UCSD-AML1 (cell line): ENCODE data around the gene TRAF3IP1.

Source experiments
- DNase-seq: peaks from one replicate; lab custom pipeline; 2025; ENCODE audit not compliant: unreplicated experiment; lab: John Stamatoyannopoulos, UW

Gene TRAF3IP1

DNA sequence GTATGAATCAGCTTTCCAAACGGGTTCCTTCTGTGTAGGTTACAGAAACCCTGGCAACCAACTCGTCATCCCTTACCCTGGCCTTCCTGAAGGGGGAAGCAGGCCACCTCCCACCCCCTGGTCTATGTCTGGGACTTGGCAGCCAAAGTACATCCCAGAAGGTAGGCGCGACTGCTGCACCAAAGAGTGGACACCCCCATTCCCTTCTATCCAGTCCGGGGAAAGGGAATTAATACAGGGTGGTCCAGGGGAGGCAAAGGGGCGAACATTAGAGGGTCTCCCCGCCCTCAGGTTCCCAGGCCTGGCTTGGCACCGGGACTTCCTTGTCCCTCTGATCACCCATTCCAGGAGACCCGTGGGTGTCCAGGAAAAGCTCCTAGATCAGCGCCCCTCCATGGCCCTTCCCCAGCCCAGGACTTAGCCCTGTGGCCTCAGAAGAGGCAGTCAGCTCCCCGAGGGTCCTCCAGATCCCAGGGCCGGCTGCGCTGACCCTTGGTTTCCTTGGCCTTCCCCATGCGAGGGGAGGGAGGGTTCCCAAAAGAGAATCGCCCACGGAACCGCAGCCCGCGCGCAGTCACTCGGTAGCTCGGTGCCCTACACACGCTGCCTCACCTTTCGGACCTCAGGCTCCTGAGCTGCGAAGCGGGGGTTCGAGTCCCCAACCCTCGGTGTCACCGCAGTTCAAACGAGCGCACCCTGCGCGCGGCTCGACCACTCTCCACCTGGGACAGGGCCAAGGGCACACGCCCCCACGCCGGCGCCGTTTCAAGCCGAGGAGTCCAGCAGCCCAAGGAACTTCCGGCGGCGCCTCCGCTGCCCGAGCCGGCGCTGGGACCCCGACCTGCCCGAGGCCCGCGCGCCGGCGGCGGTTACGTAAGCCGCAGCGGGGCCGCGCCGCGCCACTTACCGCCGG, 32.3 kb upstream of the TRAF3IP1 start, which contains the start of gene PER2:
Gene PER2 (minus strand): TSS at position 874 of the 913 bp plus-strand sequence. CDS start 10,674 bp downstream, outside the sequence.
- DNase-seq: peak; percentile 40

DNA sequence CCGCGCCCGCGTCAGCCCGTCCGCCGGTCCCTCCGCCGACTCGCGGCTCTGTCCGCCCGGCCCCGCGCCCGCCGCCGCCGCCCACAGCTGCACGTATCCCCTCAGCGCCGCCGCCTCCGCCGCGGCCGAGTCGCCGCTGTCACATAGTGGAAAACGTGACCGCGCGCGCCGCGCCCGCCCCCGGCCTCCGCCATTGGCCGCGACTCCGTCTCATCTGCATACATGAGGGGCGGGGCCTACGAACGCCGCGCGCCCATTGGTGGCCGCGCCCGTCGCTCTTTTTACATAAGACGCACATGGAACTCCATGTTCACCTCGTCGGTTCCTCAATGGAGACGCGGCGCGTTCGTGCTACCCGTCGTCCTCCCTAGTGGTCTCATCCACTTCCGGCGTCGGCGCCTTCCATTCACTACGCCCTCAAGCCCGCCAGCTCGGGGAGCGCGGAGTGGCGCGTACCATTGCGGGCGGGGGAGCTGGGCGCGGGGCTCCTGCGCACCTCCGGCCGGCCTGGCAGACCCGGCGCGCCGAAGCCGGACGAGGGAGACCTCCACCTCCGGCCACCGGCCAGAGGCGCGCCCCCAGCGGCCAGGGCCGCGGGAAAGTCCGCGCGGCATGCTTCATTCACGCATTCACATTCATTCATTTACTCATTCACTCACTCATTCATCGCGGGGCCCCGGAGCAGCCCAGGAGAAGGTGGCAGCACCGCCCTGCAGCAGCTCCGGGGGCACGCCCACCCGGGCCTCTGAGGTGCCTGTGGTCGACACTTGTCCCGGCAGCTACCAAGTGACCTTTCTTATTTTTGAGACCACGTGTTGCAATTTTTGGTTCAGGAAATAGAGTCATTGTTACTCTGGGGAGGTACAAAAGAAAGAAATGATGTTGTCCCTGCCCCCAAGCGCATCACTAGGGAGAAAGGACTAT, 31.4 kb upstream of the TRAF3IP1 start:
- DNase-seq: peak; percentile 98

DNA sequence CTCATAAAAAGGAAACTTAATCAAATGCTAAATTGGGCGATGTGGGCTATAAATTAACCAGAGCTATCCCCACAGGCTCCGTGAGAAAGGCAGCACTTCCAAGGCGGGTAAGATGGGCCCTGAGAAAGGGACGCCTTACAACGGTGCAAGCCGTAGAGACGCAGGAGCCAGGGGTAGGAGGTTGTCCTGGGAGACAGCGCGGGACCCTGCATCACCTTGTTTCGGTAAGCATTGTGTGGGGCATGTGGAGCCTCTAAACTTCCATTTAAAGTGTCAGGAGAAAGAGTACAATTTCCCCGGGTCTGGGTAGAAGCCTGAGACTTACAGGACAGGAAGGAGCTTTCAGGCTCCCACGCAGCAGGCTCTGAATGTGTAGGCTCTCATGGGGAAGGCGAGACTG, 30.7 kb upstream of the TRAF3IP1 start:
- DNase-seq: no peak

DNA sequence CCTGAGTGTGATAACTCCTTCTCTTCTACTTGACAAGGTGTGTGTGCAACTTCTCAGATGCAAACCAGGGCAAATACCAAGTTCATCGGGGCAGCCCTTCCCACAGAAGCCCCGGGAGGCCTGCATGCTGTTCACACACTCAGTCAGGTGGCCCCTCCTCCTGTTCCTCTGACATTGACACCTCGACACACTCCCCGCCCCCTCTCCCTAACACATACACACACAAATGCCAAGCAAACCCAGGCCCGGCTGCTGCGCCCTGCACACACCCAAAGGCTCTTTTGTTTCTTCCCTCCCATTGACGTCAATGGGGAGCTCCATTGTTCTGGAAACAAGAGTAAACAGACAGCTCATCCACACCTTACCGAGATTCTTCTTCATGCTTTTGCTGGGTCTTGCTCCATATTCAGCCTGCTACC, 30.2 kb upstream of the TRAF3IP1 start:
- DNase-seq: no peak

DNA sequence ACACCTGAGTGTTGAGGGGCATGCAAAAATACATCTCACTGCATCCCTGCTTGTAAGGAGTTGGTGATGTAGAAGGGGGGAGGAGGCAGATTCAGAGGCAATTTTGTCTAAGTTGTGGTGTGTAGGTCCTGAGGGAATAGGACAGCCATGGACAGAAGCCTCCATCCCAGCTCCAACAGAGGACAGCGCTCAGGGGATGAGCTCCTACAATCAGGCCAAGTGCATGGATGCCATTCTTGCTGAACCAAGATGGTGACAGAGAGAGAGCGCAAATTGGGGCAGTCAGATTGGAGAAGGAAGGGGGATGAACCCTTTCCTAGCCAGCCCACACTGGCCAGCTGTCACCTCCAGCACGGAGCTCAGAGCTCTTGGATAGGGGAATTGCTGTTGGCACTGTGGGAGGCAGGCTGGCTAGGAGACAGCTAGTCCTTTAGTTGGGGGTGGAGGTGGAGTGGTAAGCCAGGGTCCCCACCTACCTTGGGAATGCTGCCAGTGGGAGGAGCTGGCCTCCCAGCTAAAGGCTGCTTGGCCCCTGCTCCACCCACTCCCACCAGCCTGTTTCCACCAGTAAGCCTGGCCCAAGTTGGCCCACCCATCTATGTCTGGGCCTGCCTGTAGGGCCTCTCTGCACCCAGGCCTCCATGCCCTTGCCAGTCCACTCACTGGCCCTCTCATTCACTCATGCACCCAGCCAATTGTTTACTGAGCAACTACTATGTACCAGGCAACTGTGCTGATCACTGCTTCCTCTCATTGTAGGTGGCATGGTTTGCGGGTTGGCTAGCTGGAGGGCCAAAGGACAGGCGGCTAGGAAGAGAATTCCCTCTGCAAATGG, 29.4 kb upstream of the TRAF3IP1 start:
- DNase-seq: no peak

DNA sequence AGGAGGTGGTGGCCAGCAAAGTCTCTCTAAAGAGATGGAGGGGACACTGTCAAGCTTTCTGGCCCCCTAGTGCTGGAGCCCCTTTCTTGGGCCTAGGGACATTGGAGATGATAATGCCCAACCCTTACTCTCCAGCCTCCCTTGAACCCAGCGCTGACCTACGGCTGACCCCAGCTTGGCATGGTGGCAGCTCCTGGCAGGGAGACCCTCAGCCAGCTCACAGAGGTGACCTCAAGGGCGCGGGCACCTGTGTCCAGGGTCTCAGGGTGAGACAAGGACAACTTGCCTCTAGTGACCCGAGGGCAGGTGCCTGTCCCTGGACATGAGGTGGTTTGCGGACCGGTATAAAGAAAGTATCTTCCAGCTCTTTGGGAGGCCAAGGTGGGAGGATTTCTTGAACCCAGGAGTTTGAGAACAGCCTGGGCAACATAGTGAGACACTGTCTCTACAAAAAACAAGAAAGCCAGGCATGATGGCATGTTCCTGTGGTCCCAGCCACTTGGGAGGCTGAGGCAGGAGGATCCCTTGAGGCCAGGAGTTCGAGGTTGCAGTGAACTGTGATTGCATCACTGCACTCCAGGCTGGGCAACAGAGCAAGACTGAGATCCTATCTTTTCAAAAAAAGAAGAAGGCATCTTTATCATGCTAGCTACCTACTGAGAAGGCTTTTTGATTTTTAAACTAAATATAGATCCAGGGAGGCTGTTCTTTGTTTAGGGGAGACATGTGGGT, 28.6 kb upstream of the TRAF3IP1 start:
- DNase-seq: no peak

DNA sequence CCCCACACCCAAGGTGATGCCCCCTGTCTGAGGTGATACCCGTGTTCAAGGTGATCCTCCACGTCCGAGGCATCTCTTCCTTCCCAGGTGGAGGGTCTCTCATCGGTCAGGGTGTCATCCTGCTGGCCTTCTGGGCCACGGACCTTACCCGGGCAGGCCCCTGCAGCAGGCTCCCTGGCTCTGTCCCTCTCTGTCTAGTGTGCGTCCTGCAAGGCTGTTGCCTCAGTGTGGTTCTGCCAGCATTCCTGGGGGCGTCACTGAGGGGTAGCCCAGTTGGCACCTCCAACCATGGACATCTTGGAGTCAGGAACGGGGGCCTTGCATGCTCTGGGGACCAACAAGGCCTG, 26.3 kb upstream of the TRAF3IP1 start:
- DNase-seq: no peak

DNA sequence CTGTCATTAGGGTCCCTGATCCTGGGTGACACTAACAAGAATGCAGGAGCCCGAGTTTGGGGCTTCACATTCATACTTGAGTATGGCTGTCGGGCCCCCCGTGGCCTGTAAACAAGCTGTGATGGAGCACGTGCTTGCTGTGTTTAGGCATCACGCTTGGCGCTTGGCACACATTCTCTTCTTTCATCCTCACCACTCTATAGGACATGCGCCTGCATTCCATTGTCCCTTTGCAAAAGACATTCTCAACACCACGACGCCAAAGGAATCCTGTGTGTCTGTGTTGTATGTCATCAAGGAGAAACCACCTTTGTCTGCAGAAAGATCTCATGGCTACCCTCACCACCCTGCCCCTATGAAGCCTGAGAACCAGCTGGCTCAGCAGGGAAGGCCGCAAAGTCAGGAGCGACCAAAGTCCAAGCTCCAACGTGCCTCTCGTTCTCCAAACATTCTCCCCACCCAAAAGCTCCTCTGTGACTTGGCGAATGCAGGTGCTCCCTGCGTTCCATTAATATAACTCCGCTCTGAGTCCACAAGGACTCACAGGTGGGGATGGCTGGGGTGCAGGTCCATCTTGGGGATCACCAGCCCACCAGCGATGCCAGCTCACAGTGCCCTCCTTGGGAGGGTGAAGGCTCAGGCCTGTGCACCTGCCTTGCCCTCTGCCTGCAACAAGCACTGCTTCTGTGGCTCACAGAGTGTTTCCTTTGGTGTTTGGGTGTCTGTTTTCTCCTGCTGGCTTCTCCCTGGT, 25.8 kb upstream of the TRAF3IP1 start:
- DNase-seq: no peak

DNA sequence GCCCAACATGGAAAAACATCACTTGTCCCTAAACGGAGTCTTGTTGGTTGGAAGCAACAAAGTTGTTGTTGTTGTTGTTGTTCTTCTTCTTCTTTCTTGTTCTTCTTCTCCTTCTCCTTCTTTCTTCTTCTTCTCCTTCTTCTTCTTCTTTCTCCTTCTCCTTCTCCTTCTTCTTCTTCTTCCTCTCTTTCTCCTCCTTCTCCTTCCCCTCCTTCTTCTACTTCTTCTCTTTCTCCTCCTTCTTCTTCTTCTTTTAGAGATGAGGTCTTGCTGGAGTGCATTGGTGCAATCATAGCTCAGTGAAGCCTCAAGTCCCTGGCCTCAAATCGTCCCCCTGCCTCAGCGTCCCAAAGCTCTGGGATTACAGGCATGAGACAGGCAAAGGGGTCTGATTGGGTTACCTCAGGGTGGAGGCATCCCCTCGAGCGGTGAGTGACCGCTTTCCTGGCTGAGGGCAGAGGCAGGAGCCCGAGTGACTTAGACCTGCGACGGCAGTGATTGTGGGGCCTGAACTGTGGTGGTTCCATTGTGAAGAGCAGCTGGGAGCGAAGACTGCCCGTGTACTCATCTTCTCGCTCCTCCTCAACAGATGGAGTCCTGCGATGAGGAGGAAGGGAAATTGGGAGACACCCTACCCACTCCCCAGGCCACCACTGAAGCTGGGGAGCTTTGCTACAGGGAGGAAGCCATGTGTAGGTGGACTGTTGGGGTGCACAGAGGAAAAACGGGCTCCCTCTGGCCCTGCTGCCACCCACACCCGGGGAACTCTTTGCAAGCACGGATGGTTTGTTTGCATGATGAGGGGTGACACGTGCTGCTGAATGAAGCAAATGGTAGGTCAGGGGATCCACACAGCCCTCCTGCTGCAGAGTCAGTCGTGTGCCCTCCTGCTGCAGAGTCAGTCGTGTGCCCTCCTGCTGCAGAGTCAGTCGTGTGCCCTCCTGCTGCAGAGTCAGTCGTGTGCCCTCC, 24.9 kb upstream of the TRAF3IP1 start:
- DNase-seq: no peak

DNA sequence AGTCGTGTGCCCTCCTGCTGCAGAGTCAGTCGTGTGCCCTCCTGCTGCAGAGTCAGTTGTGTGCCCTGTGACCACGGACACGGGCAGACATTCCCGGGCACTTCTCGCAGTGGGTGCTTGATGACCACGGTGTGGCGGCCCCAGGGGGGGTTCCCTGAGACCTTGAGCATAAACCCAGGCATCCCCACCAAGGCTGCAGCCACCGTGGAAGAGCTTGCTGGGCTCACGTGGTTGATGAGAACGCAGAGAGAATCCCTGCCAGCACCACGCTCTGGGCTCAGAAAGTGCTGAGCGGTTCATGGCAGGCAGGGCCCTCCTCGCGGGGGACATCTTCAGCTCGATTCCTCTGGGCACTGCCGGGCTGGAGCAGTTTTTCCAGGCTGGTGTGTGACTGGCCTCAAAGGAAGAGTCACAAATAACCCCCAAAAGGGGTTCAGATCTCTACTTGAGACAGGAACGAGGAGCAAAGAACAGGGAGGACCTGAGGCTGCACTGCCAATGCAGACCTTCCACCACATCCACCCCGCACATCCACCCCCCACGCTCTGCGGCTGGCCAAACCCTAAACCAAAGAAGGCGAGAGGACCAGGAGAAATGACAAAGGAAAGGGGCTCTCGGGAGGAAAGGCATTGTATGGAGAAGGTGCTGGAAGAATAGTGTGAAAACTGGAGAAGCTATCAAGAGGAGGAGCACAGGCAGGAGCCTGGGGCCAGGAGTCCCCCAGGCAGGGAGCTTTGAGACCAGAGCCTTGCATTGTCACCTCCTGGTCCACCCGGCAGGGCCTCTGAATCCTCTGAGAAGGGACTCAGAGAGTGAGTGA, 23.5 kb upstream of the TRAF3IP1 start:
- DNase-seq: no peak

DNA sequence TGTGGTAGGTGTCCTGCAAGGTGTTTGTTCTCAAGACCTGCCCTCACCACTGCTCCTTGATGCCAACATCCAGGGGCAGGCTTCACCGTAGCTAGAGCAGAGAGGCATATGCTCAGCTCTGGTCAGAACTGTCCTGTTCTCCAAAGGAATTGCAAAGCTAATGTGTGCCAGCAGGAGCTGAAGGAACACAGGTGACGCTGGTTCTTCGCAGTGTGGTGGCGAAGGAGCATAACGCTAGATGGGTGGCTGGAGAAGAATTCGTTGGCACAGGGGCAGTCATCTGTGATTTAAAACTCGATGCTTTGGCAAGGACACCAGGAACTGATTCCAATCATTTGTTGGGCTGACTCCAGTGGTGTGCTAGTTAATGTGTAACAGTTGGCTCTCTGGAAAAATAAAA, 20.5 kb upstream of the TRAF3IP1 start:
- DNase-seq: no peak

DNA sequence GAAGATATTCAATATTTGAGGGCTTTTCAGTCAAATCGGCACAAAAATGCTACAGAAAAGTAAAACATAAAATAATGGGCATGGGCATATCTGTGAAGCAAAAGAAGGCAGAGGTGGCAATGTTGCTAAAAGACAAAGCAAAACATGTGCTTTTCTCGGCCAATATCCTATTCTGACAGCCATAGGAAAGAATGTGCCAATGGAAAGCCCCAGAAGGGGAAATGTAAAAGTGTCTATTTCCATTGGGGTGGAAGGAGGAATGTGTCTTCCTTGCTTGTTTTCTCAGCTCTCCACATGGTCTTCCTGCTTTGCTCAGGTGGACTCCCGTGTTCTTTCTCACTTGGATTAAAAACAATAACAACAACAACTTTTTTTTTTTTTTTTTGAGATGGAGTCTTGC, 18.2 kb upstream of the TRAF3IP1 start:
- no peak for DNase-seq

DNA sequence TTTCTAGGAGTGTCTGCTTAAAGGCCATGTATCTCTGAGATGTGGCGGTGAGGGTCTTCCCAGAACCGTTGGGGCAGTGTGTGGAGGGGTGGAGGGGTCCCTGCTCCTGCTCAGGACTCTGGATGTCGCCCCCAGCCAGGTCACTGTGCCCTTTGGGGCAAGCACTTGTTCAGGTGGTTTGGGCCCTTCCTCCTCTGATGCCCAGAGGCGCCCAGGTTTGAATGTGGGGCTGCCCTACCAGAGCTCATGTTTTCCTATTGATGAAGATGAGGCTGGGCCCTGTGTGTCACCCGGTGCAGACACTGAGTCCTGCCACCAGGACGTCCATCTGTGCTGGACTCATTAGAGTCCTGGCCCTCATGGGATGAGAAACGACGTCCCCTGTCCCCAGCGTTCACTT, 17.6 kb upstream of the TRAF3IP1 start:
- no peak for DNase-seq

DNA sequence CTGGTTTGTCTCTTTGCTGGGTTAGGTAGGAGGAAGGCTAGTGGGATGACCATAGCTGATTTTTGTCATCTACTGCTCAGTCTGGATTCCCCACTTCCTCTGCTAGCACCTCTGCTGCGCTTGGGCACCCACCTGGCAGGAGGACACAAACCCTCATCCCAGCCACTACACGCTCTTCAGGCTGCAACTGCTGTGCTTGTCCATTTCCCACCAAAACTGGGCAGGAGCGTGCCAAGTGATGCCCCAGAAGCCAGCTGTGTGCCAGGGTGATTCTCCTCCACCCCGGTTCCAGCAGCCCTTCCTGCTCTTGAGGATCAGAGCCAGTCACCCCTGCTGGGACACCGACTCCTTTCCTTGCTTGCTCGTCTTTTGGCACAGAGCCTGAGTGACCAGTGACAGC, 16.2 kb upstream of the TRAF3IP1 start:
- DNase-seq: no peak

DNA sequence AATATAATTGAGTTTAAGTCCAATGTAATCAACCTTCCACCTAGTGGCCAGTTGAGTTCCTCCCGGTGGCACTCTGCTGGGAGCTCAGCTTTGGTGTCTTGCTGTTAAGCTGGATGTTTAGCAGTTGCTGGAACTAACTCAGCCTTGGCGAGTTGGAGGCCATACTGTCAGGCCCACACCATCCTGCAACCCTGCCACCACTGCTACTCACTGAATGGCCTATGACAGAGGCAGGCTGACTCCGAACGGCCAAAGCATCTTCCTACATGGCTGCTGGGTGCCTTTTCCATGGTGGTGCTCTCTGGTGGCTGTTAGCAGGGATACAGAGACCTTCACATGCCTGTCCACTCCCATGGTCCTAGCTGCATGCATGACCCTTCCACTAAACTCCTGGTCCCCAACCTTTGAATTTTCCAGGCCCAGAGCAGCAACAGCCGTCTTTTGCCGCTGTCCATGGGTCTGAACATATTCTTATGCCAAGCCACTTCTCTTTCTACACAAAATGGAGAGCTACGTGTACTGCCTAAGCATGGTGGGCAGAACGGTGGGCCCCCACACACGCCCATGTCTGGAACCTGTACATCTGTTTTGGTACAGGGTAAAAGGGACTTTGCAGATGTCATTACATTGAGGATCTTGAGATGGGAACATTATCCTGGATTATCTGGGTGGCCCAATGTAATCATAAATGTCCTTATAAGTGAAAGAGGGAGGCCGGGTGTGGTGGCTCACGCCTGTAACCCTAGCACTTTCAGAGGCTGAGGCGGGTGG, 15.0 kb upstream of the TRAF3IP1 start:
- peak; percentile 21 for DNase-seq

DNA sequence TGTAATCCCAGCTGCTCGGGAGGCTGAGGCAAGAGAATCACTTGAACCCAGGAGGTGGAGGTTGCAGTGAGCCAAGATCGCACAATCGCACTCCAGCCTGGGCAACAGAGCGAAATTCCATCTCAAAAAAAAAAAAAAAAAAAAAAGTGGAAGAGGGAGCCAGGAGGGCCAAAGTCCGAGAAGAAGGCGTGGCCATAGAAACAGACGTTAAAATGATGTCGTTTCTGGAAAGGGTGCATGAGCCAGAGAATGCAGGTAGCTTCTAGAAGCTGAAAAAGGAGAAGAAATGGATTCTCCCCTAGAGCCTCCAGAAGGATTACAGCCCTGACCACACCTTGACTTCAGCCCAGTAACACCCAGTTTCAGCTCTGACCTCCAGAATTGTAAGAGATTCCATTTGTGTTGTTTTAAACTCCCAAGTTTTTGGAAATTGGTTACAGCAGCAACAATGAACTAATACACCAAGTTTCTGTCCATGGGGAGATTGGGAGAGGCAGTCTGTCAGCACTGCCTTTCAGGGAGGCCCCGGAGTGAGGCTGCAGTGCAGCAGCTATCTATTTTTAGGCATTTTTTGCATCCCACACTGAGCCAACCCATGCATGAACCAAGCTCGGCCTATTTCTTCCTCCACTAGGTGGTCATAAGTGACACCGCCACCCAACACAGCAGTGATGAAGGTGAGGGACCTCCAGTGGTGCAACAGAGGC, 14.2 kb upstream of the TRAF3IP1 start:
- DNase-seq: no peak
